GM12878 (cell line): Measurements from ENCODE around the gene BLOC1S4. TPM values are rescaled to one million over a fixed set of nuclear protein-coding genes. Genes with fewer than 3 reads are reported as not detected.

Experiments used
- ATAC-seq: fragments of 200-7000 bp; cut with Tn5 transposase; 3 replicates; pipeline ENCODE4 v1.9.1; 2020; ENCODE audit warnings: mild to moderate bottlenecking, moderate library complexity
- BruUV-seq: library from RNA; stranded (reverse); fragments of 400-500 nt; replicated peaks from 2 replicates; lab custom pipeline; 2021; lab: Mats Ljungman, UMichigan
- CTCF ChIA-PET: fragments of 300-600 bp; sonication (Branson Sonifier 250); formaldehyde crosslinking; extraction: SDS; loops from one replicate; lab custom pipeline; 2021; ENCODE audit warnings: inconsistent platforms; lab: Yijun Ruan, JAX
- POLR2A ChIA-PET: fragments of 350-600 bp; formaldehyde crosslinking; extraction: SDS; loops from one replicate; lab custom pipeline; 2021; ENCODE audit warnings: inconsistent platforms; lab: Charles Lee
- RAD21 ChIA-PET: fragments of 300-600 bp; sonication (Branson Sonifier 250); formaldehyde crosslinking; loops from one replicate; lab custom pipeline; 2023; ENCODE audit warnings: antibody characterized with exemption; ENCODE audit not compliant: unreplicated experiment; lab: Charles Lee
- SMC1A ChIA-PET: fragments of 300-600 bp; sonication (Branson Sonifier 250); formaldehyde crosslinking; loops from one replicate; lab custom pipeline; 2023; ENCODE audit not compliant: unreplicated experiment, uncharacterized antibody; lab: Charles Lee
- DNase-seq: peaks from one replicate; pipeline ENCODE4 v3.0.0-alpha.2; 2011; ENCODE audit warnings: low read depth, low spot score
- FAIRE-seq: peaks from 3 replicates; lab custom pipeline; 2011; peaks lifted over from hg19 to GRCh38; lab: Jason Lieb, UNC
- H2AFZ ChIP-seq: 2 replicates; pipeline ENCODE4 v1.6.0; 2011; ENCODE audit warnings: low read depth, low read length, control low read depth; ENCODE audit not compliant: control insufficient read depth
- H3K27ac ChIP-seq: 2 replicates; pipeline ENCODE4 v1.5.1; 2011; ENCODE audit warnings: control low read depth; ENCODE audit not compliant: control insufficient read depth, insufficient read depth
- H3K27me3 ChIP-seq, 2 experiments: replicated peaks in 1 of 2; 2 replicates each; pipeline versions ENCODE4 v1.6.0 to v1.6.1; 2011; ENCODE audit warnings: low read length in 1 of 2; ENCODE audit not compliant: control insufficient read depth in 2 of 2, insufficient read depth in 2 of 2
- H3K36me3 ChIP-seq, 2 experiments: 2 replicates each; pipeline ENCODE4 v1.5.1; 2011; ENCODE audit warnings: low read length in 1 of 2; ENCODE audit not compliant: control insufficient read depth in 2 of 2, insufficient read depth in 2 of 2
- H3K4me1 ChIP-seq: 2 replicates; pipeline ENCODE4 v1.6.1; 2011; ENCODE audit warnings: mild to moderate bottlenecking, low read length, moderate library complexity, mixed read lengths; ENCODE audit not compliant: control insufficient read depth, insufficient read depth
- H3K4me2 ChIP-seq: 2 replicates; pipeline ENCODE4 v1.6.0; 2011; ENCODE audit warnings: control low read depth; ENCODE audit not compliant: control insufficient read depth, insufficient read depth
- H3K4me3 ChIP-seq: fragments of 200-600 bp; sonication (generic); 2 replicates; pipeline ENCODE4 v1.5.1; 2016
- H3K79me2 ChIP-seq: 2 replicates; pipeline ENCODE4 v1.6.0; 2011; ENCODE audit warnings: low read length; ENCODE audit not compliant: control insufficient read depth, insufficient read depth
- H3K9ac ChIP-seq: 2 replicates; pipeline ENCODE4 v1.8.0; 2011; ENCODE audit warnings: low read length, control low read depth, mixed read lengths; ENCODE audit not compliant: control insufficient read depth, insufficient read depth
- H3K9me3 ChIP-seq: replicated peaks from 3 replicates; pipeline ENCODE4 v1.5.1; 2011; ENCODE audit warnings: mild to moderate bottlenecking, low read length; ENCODE audit not compliant: control insufficient read depth, insufficient read depth
- H4K20me1 ChIP-seq: 2 replicates; pipeline ENCODE4 v1.6.0; 2011; ENCODE audit not compliant: control insufficient read depth, insufficient read depth
- EP300 ChIP-seq, 2 experiments: fragments of 150-350 bp in 1 of 2; IDR thresholded peaks; 2 replicates each; pipeline ENCODE4 v1.6.1; 2011 to 2012; ENCODE audit warnings: low read depth in 2 of 2, low read length in 2 of 2, borderline replicate concordance in 1 of 2, improper control_type of control experiment in 1 of 2, inconsistent platforms in 1 of 2; ENCODE audit not compliant: control insufficient read depth in 1 of 2
- NFYA ChIP-seq: IDR thresholded peaks from 2 replicates; pipeline ENCODE4 v1.6.1; 2011; ENCODE audit warnings: low read depth, mild to moderate bottlenecking, low read length, improper control_type of control experiment, borderline replicate concordance
- PKNOX1 ChIP-seq: fragments of 450-650 bp; IDR thresholded peaks from 2 replicates; pipeline ENCODE4 v1.6.1; 2016; ENCODE audit warnings: mild to moderate bottlenecking
- REST ChIP-seq: IDR thresholded peaks from 2 replicates; pipeline ENCODE4 v1.6.1; 2012; ENCODE audit warnings: mild to moderate bottlenecking, low read depth, low read length
- SMARCA5 ChIP-seq: fragments of 450-650 bp; IDR thresholded peaks from 2 replicates; pipeline ENCODE4 v1.6.1; 2017; ENCODE audit warnings: mild to moderate bottlenecking
- SMC3 ChIP-seq: IDR thresholded peaks from 2 replicates; pipeline ENCODE4 v1.6.1; 2011; ENCODE audit warnings: low read length, improper control_type of control experiment, borderline replicate concordance
- TCF12 ChIP-seq: IDR thresholded peaks from 2 replicates; pipeline ENCODE4 v1.6.1; 2011; ENCODE audit warnings: low read depth, mild to moderate bottlenecking, low read length
- WGBS: methylation state at CpG from one replicate; pipeline ENCODE4 v1.1.6; 2016; ENCODE audit warnings: low lambda C conversion rate; ENCODE audit not compliant: insufficient replicate concordance, insufficient coverage; ENCODE audit errors: missing lambda C conversion rate; 5-methylcytosine and 5-hydroxymethylcytosine counted together
- in situ Hi-C: fragments of 300-500 bp; cut with MboI; formaldehyde crosslinking; loops from 9 replicates; pipeline ENCODE4 v1.14.3; 2018; ENCODE audit warnings: mixed read lengths
- intact Hi-C: fragments of 100-400 bp; cut with micrococcal nuclease; formaldehyde crosslinking; loops from one replicate; pipeline ENCODE4 v1.14.2; 2022; ENCODE audit not compliant: unreplicated experiment
- polyA plus RNA-seq, 11 experiments: library from polyadenylated mRNA; depleted of rRNA in 4 of 11; unstranded in 6 of 11; stranded (reverse) in 5 of 11; fragments of >200 nt; fragmentation: Nextera tagmentation in 4 of 11; fragmentation: Illumina TruSeq in 1 of 11; extraction: Ambion mirVana in 4 of 11; extraction: Trizol in 1 of 11; gene quantifications; 1 replicate in 1 of 11; 2 replicates in 10 of 11; pipeline versions ENCODE4 v1.2.1 to v1.2.3, GENCODE V29; 2011 to 2016; ENCODE audit warnings: inconsistent platforms in 2 of 11, missing spikeins in 2 of 11, low read depth in 1 of 11
- total RNA-seq, 4 experiments: library from RNA; depleted of rRNA in 3 of 4; stranded (reverse); fragments of >200 nt in 3 of 4; fragmentation: Illumina TruSeq in 1 of 4; extraction: Trizol in 1 of 4; gene quantifications; 2 replicates each; pipeline versions ENCODE4 v1.2.1 to v1.2.3, GENCODE V29; 2013 to 2021

The BLOC1S4 gene
- total and polyA plus RNA-seq, 10 of the 15 experiments (the other 5 are each of a cell fraction or from before 2014, with no cell fraction given) = 2.7 to 23.8 (median 9.5) TPM

GRCh38 chr4:6689506-6689960 is 26.4 kb upstream of the BLOC1S4 start (continued):
- TF ChIP-seq REST (no peak), TCF12 (no peak), NFYA (no peak), SMC3 (no peak)

- 95% methylated on average over 8 of the region's 8 CpGs for WGBS
- Histone ChIP-seq H3K9ac (no peak overlapping the region), H3K79me2 (no peaks in the 10 kb centered on the region), H2AFZ (no peak overlapping the region), H3K36me3 (no peaks in the 10 kb centered on the region), H3K9me3 (no peaks in the 10 kb centered on the region), H3K27ac (no peak overlapping the region), H3K4me2 (no peak overlapping the region), H3K4me1 (peaks cover 16% of the 10 kb centered on the region), H3K4me3 (no peak overlapping the region), H4K20me1 (no peaks in the 10 kb centered on the region), H3K27me3 (no peaks in the 10 kb centered on the region)
- TF ChIP-seq EP300 (IDR thresholded peaks at IDR 0.05; ENCODE audit: borderline replicate concordance in 1 of 2, control insufficient read depth in 1 of 2, low read depth in 2 of 2, low read length in 2 of 2) (no peak), PKNOX1 (no peak), SMARCA5 (no peak)
- SMC1A ChIA-PET = no interaction called here
- in situ Hi-C loops = no loop called here
- BruUV-seq = no TSS peak
- FAIRE-seq (no peak), ATAC-seq (no peak), DNase-seq (no peak)
- intact Hi-C loops = no loop called here
- CTCF ChIA-PET = no interaction called here
- RAD21 ChIA-PET = no interaction called here
- POLR2A ChIA-PET = interaction anchor here (0.6 kb wide), 1 partner anchor 971 kb away, joined by 3 read pairs; no protein-coding TSS in a partner anchor
Observed at GRCh38 chr4:6692379-6692778, 23.6 kb upstream of the BLOC1S4 start.
